WTC11 (cell line): ENCODE data around the gene PACSIN1. TPM values are rescaled to one million over a fixed set of nuclear protein-coding genes. Genes with fewer than 3 reads are reported as not detected.

Source experiments
- ATAC-seq: fragments of 200-7000 bp; cut with Tn5 transposase; 2 replicates; pipeline ENCODE4 v1.10.0; 2021; ENCODE audit warnings: mild to moderate bottlenecking, moderate library complexity
- CTCF ChIA-PET: fragments of 300-600 bp; sonication (Branson Sonifier 250); formaldehyde crosslinking; loops from one replicate; lab custom pipeline; 2021; ENCODE audit warnings: antibody characterized with exemption; lab: Charles Lee
- POLR2A ChIA-PET: fragments of 350-600 bp; sonication (Branson Sonifier 250); formaldehyde crosslinking; loops from one replicate; lab custom pipeline; 2021; ENCODE audit warnings: antibody characterized with exemption; lab: Charles Lee
- DNase-seq: peaks from one replicate; pipeline ENCODE4 v3.0.0; 2021; ENCODE audit warnings: low spot score
- H3K27ac Mint-ChIP-seq: 2 replicates; pipeline ENCODE4 v1.8.0; 2021; ENCODE audit warnings: mixed read lengths
- H3K27me3 Mint-ChIP-seq: 2 replicates; pipeline ENCODE4 v1.8.0; 2021; ENCODE audit warnings: low read depth, mild to moderate bottlenecking, moderate library complexity, mixed read lengths
- H3K36me3 Mint-ChIP-seq: 2 replicates; pipeline ENCODE4 v1.8.0; 2021; ENCODE audit warnings: mixed read lengths
- H3K4me1 Mint-ChIP-seq: 2 replicates; pipeline ENCODE4 v1.8.0; 2022; ENCODE audit warnings: mixed read lengths
- H3K4me3 Mint-ChIP-seq: 2 replicates; pipeline ENCODE4 v1.8.0; 2021; ENCODE audit warnings: mild to moderate bottlenecking, moderate library complexity, mixed read lengths
- H3K9me3 Mint-ChIP-seq: 2 replicates; pipeline ENCODE4 v1.8.0; 2021; ENCODE audit warnings: mixed read lengths
- CBFB ChIP-seq: sonication (generic); formaldehyde crosslinking; IDR thresholded peaks from 2 replicates; pipeline ENCODE4 v1.8.1; 2022; ENCODE audit warnings: mild to moderate bottlenecking, low read depth, missing genetic modification reagents
- FOXK1 ChIP-seq: sonication (generic); formaldehyde crosslinking; IDR thresholded peaks from 2 replicates; pipeline ENCODE4 v1.8.0; 2022; ENCODE audit warnings: mild to moderate bottlenecking, moderate library complexity, missing genetic modification reagents
- JAZF1 ChIP-seq: fragments of 250-450 bp; sonication (Bioruptor Pico); IDR thresholded peaks from 2 replicates; pipeline ENCODE4 v1.9.0; 2021; ENCODE audit warnings: moderate library complexity, mild to moderate bottlenecking, inconsistent platforms
- KAT7 ChIP-seq: sonication (generic); formaldehyde crosslinking; IDR thresholded peaks from 2 replicates; pipeline ENCODE4 v1.8.1; 2023; ENCODE audit warnings: missing genetic modification reagents, mild to moderate bottlenecking, borderline replicate concordance
- NFATC4 ChIP-seq: fragments of 250-450 bp; sonication (Bioruptor Pico); IDR thresholded peaks from 2 replicates; pipeline ENCODE4 v1.9.0; 2021; ENCODE audit warnings: mild to moderate bottlenecking
- NFYB ChIP-seq: sonication (generic); formaldehyde crosslinking; conservative IDR thresholded peaks from 2 replicates; pipeline ENCODE4 v1.8.0; 2022; ENCODE audit warnings: low read depth, missing genetic modification reagents
- PRRX2 ChIP-seq: fragments of 250-450 bp; sonication (Bioruptor Pico); IDR thresholded peaks from 2 replicates; pipeline ENCODE4 v1.8.0; 2021; ENCODE audit warnings: mild to moderate bottlenecking
- SMAD4 ChIP-seq: sonication (generic); formaldehyde crosslinking; IDR thresholded peaks from 2 replicates; pipeline ENCODE4 v1.8.0; 2022; ENCODE audit warnings: mild to moderate bottlenecking, missing genetic modification reagents
- SOX15 ChIP-seq: fragments of 250-450 bp; sonication (Bioruptor Pico); IDR thresholded peaks from 2 replicates; pipeline ENCODE4 v1.9.0; 2021; ENCODE audit warnings: mild to moderate bottlenecking
- TP53 ChIP-seq: sonication (generic); formaldehyde crosslinking; IDR thresholded peaks from 2 replicates; pipeline ENCODE4 v1.8.1; 2023; ENCODE audit warnings: mild to moderate bottlenecking, missing genetic modification reagents
- ZBTB21 ChIP-seq: sonication (generic); formaldehyde crosslinking; IDR thresholded peaks from 2 replicates; pipeline ENCODE4 v1.8.1; 2023; ENCODE audit warnings: mild to moderate bottlenecking, missing genetic modification reagents, borderline replicate concordance
- ZNF138 ChIP-seq: sonication (generic); formaldehyde crosslinking; conservative IDR thresholded peaks from 2 replicates; pipeline ENCODE4 v1.8.1; 2022; ENCODE audit warnings: mild to moderate bottlenecking, moderate library complexity, missing genetic modification reagents
- ZNF317 ChIP-seq: sonication (generic); formaldehyde crosslinking; IDR thresholded peaks from 2 replicates; pipeline ENCODE4 v1.8.1; 2023; ENCODE audit warnings: low read depth, mild to moderate bottlenecking, moderate library complexity, missing genetic modification reagents, borderline replicate concordance
- ZNF423 ChIP-seq: fragments of 250-450 bp; sonication (Bioruptor Pico); IDR thresholded peaks from 2 replicates; pipeline ENCODE4 v2.1.2; 2022; ENCODE audit warnings: mild to moderate bottlenecking, moderate library complexity
- total RNA-seq: library from RNA; stranded (reverse); gene quantifications from 3 replicates; pipeline ENCODE4 v1.2.3, GENCODE V29; 2021
- TF ChIP-seq, protein P1 (sequence below): fragments of 250-450 bp; sonication (Bioruptor Pico); IDR thresholded peaks from 2 replicates; pipeline ENCODE4 v2.1.2; 2022; ENCODE audit warnings: mild to moderate bottlenecking, moderate library complexity
- TF ChIP-seq, protein P2 (sequence below): fragments of 200-600 bp; IDR thresholded peaks from 2 replicates; pipeline ENCODE4 v1.8.0; 2022; ENCODE audit warnings: antibody characterized with exemption
- TF ChIP-seq, protein P3 (sequence below): fragments of 250-450 bp; sonication (Bioruptor Pico); IDR thresholded peaks from 2 replicates; pipeline ENCODE4 v1.9.0; 2021; ENCODE audit warnings: moderate library complexity, mild to moderate bottlenecking, inconsistent platforms, borderline replicate concordance
- TF ChIP-seq, protein P4 (sequence below): fragments of 250-450 bp; sonication (Bioruptor Pico); IDR thresholded peaks from 2 replicates; pipeline ENCODE4 v1.9.0; 2021; ENCODE audit warnings: mild to moderate bottlenecking, borderline replicate concordance
- TF ChIP-seq, protein P5 (sequence below): sonication (generic); formaldehyde crosslinking; conservative IDR thresholded peaks from 2 replicates; pipeline ENCODE4 v1.8.1; 2022; ENCODE audit warnings: mild to moderate bottlenecking, missing genetic modification reagents
- TF ChIP-seq, protein P6 (sequence below): sonication (generic); formaldehyde crosslinking; IDR thresholded peaks from 2 replicates; pipeline ENCODE4 v1.8.0; 2022; ENCODE audit warnings: mild to moderate bottlenecking, missing genetic modification reagents
- TF ChIP-seq, protein P7 (sequence below): sonication (generic); formaldehyde crosslinking; IDR thresholded peaks from 2 replicates; pipeline ENCODE4 v1.8.0; 2022; ENCODE audit warnings: mild to moderate bottlenecking, missing genetic modification reagents

Gene PACSIN1
- total RNA-seq, 1 experiment from 2014 or later, result 12.6 TPM

GRCh38 chr6:34509782-34510181 lies 43.9 kb downstream of the PACSIN1 start:
- peaks cover 29% of the 10 kb centered on the region for H3K4me1 Mint-ChIP-seq
- DNase-seq (no peak), ATAC-seq (no peak)
- peaks cover 14% of the 10 kb centered on the region; the same call in 1 of the 2 replicates for H3K9me3 Mint-ChIP-seq
- POLR2A ChIA-PET, result no interaction called here
- H3K27ac Mint-ChIP-seq, result no peak overlapping the region
- H3K36me3 Mint-ChIP-seq, result no peaks in the 10 kb centered on the region
- CTCF ChIA-PET, result interaction anchor here (1.3 kb wide), 1 partner anchor 16 kb away, joined by 3 read pairs; no protein-coding TSS in a partner anchor
- TF ChIP-seq ZNF138 (CRISPR knock-in tag) (no peak), ZNF317 (CRISPR knock-in tag) (no peak), TP53 (CRISPR knock-in tag) (no peak)
- TF ChIP-seq, protein P1, sequence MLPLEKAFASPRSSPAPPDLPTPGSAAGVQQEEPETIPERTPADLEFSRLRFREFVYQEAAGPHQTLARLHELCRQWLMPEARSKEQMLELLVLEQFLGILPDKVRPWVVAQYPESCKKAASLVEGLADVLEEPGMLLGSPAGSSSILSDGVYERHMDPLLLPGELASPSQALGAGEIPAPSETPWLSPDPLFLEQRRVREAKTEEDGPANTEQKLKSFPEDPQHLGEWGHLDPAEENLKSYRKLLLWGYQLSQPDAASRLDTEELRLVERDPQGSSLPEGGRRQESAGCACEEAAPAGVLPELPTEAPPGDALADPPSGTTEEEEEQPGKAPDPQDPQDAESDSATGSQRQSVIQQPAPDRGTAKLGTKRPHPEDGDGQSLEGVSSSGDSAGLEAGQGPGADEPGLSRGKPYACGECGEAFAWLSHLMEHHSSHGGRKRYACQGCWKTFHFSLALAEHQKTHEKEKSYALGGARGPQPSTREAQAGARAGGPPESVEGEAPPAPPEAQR (CRISPR knock-in tag), result no peak
- TF ChIP-seq, protein P2, sequence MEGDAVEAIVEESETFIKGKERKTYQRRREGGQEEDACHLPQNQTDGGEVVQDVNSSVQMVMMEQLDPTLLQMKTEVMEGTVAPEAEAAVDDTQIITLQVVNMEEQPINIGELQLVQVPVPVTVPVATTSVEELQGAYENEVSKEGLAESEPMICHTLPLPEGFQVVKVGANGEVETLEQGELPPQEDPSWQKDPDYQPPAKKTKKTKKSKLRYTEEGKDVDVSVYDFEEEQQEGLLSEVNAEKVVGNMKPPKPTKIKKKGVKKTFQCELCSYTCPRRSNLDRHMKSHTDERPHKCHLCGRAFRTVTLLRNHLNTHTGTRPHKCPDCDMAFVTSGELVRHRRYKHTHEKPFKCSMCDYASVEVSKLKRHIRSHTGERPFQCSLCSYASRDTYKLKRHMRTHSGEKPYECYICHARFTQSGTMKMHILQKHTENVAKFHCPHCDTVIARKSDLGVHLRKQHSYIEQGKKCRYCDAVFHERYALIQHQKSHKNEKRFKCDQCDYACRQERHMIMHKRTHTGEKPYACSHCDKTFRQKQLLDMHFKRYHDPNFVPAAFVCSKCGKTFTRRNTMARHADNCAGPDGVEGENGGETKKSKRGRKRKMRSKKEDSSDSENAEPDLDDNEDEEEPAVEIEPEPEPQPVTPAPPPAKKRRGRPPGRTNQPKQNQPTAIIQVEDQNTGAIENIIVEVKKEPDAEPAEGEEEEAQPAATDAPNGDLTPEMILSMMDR, result no peak
- H3K27me3 Mint-ChIP-seq, result peaks cover 3% of the 10 kb centered on the region
- H3K4me3 Mint-ChIP-seq, result no peak overlapping the region

DNA sequence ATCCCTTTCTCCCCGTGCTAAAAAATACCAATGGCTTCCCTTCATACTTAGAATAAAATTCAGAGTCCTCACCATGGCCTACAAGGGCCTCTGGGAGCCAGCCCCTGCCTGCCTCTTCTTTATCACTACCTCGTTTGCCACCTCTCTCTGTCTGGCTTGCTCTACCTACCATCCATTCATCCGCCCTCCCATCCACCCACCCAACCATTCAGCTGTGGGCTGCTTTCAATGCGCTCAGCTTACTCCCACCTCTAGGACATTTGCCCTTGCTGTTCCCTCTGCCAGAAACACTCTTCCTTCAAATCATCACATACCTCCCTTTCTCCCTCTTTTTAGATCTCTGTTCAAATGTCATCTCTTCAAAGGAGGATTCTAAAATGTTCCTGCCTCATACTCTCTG lies 44.4 kb downstream of the PACSIN1 start:
- Mint-ChIP-seq H3K4me1 (peaks cover 31% of the 10 kb centered on the region), H3K36me3 (no peaks in the 10 kb centered on the region), H3K9me3 (peaks cover 14% of the 10 kb centered on the region; the same call in 1 of the 2 replicates), H3K4me3 (no peak overlapping the region), H3K27ac (no peak overlapping the region), H3K27me3 (peaks cover 3% of the 10 kb centered on the region)
- DNase-seq (no peak), ATAC-seq (no peak)
- ChIA-PET CTCF (no interaction called here), POLR2A (no interaction called here)
- TF ChIP-seq, protein P3, sequence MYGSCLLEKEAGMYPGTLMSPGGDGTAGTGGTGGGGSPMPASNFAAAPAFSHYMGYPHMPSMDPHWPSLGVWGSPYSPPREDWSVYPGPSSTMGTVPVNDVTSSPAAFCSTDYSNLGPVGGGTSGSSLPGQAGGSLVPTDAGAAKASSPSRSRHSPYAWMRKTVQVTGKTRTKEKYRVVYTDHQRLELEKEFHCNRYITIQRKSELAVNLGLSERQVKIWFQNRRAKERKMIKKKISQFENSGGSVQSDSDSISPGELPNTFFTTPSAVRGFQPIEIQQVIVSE (CRISPR knock-in tag), result no peak
- TF ChIP-seq ZNF317 (CRISPR knock-in tag) (no peak), ZNF423 (no peak), CBFB (CRISPR knock-in tag) (no peak), KAT7 (CRISPR knock-in tag) (no peak), NFYB (CRISPR knock-in tag) (no peak), SMAD4 (CRISPR knock-in tag) (no peak), PRRX2 (CRISPR knock-in tag) (no peak), SOX15 (no peak), FOXK1 (CRISPR knock-in tag) (no peak), JAZF1 (CRISPR knock-in tag) (no peak), ZBTB21 (no peak), NFATC4 (CRISPR knock-in tag) (no peak)
- TF ChIP-seq, protein P4, sequence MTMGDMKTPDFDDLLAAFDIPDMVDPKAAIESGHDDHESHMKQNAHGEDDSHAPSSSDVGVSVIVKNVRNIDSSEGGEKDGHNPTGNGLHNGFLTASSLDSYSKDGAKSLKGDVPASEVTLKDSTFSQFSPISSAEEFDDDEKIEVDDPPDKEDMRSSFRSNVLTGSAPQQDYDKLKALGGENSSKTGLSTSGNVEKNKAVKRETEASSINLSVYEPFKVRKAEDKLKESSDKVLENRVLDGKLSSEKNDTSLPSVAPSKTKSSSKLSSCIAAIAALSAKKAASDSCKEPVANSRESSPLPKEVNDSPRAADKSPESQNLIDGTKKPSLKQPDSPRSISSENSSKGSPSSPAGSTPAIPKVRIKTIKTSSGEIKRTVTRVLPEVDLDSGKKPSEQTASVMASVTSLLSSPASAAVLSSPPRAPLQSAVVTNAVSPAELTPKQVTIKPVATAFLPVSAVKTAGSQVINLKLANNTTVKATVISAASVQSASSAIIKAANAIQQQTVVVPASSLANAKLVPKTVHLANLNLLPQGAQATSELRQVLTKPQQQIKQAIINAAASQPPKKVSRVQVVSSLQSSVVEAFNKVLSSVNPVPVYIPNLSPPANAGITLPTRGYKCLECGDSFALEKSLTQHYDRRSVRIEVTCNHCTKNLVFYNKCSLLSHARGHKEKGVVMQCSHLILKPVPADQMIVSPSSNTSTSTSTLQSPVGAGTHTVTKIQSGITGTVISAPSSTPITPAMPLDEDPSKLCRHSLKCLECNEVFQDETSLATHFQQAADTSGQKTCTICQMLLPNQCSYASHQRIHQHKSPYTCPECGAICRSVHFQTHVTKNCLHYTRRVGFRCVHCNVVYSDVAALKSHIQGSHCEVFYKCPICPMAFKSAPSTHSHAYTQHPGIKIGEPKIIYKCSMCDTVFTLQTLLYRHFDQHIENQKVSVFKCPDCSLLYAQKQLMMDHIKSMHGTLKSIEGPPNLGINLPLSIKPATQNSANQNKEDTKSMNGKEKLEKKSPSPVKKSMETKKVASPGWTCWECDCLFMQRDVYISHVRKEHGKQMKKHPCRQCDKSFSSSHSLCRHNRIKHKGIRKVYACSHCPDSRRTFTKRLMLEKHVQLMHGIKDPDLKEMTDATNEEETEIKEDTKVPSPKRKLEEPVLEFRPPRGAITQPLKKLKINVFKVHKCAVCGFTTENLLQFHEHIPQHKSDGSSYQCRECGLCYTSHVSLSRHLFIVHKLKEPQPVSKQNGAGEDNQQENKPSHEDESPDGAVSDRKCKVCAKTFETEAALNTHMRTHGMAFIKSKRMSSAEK (CRISPR knock-in tag), result no peak
- TF ChIP-seq, protein P5, sequence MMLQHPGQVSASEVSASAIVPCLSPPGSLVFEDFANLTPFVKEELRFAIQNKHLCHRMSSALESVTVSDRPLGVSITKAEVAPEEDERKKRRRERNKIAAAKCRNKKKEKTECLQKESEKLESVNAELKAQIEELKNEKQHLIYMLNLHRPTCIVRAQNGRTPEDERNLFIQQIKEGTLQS (CRISPR knock-in tag), result no peak
- TF ChIP-seq, protein P6, sequence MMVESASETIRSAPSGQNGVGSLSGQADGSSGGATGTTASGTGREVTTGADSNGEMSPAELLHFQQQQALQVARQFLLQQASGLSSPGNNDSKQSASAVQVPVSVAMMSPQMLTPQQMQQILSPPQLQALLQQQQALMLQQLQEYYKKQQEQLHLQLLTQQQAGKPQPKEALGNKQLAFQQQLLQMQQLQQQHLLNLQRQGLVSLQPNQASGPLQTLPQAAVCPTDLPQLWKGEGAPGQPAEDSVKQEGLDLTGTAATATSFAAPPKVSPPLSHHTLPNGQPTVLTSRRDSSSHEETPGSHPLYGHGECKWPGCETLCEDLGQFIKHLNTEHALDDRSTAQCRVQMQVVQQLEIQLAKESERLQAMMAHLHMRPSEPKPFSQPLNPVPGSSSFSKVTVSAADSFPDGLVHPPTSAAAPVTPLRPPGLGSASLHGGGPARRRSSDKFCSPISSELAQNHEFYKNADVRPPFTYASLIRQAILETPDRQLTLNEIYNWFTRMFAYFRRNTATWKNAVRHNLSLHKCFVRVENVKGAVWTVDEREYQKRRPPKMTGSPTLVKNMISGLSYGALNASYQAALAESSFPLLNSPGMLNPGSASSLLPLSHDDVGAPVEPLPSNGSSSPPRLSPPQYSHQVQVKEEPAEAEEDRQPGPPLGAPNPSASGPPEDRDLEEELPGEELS (CRISPR knock-in tag), result no peak
- TF ChIP-seq, protein P7, sequence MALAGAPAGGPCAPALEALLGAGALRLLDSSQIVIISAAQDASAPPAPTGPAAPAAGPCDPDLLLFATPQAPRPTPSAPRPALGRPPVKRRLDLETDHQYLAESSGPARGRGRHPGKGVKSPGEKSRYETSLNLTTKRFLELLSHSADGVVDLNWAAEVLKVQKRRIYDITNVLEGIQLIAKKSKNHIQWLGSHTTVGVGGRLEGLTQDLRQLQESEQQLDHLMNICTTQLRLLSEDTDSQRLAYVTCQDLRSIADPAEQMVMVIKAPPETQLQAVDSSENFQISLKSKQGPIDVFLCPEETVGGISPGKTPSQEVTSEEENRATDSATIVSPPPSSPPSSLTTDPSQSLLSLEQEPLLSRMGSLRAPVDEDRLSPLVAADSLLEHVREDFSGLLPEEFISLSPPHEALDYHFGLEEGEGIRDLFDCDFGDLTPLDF (CRISPR knock-in tag), result no peak
- TF ChIP-seq, all 79 proteins: peak for 0
